ENCODE data around the gene LARGE2.

The LARGE2 gene

DNA sequence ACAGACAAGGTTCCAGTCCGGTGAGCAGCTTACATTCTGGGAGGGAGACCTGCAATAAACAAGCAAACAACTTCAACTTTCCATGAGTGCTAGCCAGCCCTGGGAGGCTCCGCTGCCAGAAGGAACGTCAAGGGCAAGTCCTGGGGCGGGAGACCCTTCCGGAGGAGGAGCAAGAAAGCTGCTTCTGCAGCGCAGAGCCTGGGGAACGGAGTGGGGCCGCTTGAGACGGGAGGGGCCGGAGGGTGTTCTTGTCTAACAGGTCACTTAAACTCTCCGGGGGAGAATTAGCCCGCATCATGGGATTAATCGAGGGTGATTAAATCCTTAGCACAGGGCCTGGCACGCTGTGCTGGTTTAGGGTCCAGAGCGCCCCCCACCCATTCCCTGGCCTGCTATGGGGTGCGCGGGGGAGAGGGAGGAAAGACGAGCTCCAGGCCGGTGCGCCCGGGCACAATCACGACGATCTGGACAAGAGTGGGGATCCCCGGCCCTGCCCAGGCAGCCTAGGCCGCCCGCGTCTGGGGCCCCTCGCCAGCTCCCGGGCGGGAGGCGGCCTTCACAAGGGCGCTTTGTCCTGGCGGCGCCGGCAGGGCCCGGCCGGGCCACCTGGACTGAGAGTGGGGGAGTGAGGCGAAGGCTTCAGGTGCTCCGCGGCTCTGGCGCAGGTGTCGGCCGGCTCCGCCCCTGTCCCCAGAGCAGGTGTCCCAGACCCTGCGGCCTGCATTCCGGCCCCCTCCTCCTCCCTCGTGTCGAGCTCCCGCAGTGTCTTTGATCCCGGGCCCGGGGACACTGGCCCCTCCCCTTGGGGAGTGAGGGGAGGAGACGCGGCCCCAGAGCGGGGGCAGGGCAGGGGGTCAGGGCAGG, 663 bp upstream of the LARGE2 start:
- Histone ChIP-seq H3K27ac (no peak overlapping the region), H3K4me1 (peaks cover 10 to 40% (median 19%) of the 10 kb centered on the region in 4 donors), H3K4me3 (peak overlapping the region in 1 of 2 donors; percentile 37), H3K9me3 (no peaks in the 10 kb centered on the region), H3K36me3 (no peaks in the 10 kb centered on the region), H3K27me3 (peaks cover 11 to 45% of the 10 kb centered on the region in 2 donors)
- TF ChIP-seq, protein P1, sequence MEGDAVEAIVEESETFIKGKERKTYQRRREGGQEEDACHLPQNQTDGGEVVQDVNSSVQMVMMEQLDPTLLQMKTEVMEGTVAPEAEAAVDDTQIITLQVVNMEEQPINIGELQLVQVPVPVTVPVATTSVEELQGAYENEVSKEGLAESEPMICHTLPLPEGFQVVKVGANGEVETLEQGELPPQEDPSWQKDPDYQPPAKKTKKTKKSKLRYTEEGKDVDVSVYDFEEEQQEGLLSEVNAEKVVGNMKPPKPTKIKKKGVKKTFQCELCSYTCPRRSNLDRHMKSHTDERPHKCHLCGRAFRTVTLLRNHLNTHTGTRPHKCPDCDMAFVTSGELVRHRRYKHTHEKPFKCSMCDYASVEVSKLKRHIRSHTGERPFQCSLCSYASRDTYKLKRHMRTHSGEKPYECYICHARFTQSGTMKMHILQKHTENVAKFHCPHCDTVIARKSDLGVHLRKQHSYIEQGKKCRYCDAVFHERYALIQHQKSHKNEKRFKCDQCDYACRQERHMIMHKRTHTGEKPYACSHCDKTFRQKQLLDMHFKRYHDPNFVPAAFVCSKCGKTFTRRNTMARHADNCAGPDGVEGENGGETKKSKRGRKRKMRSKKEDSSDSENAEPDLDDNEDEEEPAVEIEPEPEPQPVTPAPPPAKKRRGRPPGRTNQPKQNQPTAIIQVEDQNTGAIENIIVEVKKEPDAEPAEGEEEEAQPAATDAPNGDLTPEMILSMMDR (IDR thresholded peaks at IDR 0.05), result no peak
- peak in 1 of 2 donors; percentile 65 for DNase-seq
- intact Hi-C loops (cut with DNase I; ENCODE audit: low total_unique reads), result no loop called here

DNA sequence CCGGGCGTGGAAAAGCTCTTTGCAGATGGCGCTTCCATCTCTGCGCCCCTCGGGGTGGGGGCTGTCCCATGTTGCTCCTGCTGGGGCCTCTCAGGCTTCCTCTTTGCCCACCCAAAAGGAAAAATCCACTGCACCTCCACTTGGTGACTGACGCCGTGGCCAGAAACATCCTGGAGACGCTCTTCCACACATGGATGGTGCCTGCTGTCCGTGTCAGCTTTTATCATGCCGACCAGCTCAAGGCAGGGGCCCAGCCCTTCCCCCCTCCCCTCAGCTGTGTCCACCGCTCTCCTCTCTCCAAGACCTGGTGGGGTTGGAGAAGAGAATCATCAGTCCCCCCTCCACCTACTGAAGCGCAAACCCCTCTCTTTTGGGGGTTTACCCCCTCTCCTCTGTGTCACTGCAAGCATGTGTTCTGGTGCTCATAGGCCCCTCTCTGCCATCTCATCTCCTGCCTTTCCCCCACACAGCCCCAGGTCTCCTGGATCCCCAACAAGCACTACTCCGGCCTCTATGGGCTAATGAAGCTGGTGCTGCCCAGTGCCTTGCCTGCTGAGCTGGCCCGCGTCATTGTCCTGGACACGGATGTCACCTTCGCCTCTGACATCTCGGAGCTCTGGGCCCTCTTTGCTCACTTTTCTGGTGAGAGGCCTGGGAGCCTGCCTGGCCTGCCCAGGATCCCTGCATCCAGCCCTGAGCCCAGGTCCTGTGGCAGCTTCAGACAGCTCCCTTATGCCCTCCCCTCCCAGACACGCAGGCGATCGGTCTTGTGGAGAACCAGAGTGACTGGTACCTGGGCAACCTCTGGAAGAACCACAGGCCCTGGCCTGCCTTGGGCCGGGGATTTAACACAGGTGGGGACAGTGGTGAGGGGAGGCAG, 1.8 kb downstream of the LARGE2 start:
- TF ChIP-seq, protein P1 (IDR thresholded peaks at IDR 0.05), result no peak
- intact Hi-C loops (cut with DNase I; ENCODE audit: low total_unique reads), result no loop called here

DNA sequence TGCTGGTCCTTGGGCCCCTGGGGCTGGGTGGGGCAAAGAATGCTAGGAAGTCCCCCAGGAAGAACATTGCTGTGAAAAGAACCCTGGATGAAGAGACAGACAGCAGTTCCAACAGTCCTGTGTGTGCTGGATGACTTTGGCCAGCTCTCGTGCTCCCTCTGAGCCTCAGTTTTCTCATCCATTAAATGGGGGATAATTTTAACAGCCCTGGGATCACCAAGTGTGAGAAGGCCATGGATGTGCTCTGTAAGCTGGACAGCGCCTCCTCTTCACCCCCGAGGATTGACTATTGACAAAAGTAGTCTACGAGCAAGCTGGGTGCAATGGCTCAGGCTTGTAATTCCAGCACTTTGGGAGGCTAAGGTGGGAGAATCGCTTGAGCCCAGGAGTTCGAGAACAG, 2.5 kb downstream of the LARGE2 start:
- intact Hi-C loops (cut with DNase I; ENCODE audit: low total_unique reads), result no loop called here
- no peak overlapping the region for H3K4me3 ChIP-seq
- peak in 1 of 2 donors; percentile 33 for DNase-seq
- H3K36me3 ChIP-seq, result peaks cover 0 to 8% (median 0%) of the 10 kb centered on the region in 3 donors
- peaks cover 11 to 54% of the 10 kb centered on the region in 2 donors for H3K27me3 ChIP-seq
- H3K9me3 ChIP-seq, result no peaks in the 10 kb centered on the region
- peaks cover 10 to 22% (median 14%) of the 10 kb centered on the region in 4 donors for H3K4me1 ChIP-seq
- H3K27ac ChIP-seq, result no peak overlapping the region
- TF ChIP-seq, protein P1 (IDR thresholded peaks at IDR 0.05), result no peak

More for the DNA sequence above, 1.8 kb downstream of the LARGE2 start:
- H3K9me3 ChIP-seq, result no peaks in the 10 kb centered on the region
- no peak overlapping the region for H3K27ac ChIP-seq
- peak in 1 of 2 donors; percentile 62 for DNase-seq
- H3K36me3 ChIP-seq, result peaks cover 0 to 8% (median 0%) of the 10 kb centered on the region in 3 donors
- H3K27me3 ChIP-seq, result peaks cover 11 to 54% of the 10 kb centered on the region in 2 donors
- no peak overlapping the region for H3K4me3 ChIP-seq
- H3K4me1 ChIP-seq, result peaks cover 10 to 22% (median 14%) of the 10 kb centered on the region in 4 donors

DNA sequence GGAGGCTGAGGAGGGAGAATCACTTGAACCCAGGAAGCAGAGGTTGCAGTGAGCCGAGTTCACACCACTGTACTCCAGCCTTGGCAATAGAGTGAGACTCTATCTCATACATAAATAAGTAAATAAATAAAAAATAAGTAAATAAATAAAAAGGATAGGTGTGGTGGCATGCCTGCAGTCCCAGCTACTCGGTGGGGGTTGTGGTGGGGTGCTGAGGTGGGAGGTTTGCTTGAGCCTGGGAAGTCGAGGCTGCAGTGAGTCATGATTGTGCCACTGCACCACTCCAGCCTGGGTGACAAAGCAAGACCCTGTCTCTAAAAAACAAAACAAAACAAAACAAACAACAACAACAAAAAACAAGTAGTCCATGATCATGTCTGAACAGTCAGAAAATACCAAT, 3.1 kb downstream of the LARGE2 start:
- intact Hi-C loops (cut with DNase I; ENCODE audit: low total_unique reads), result no loop called here
- H3K9me3 ChIP-seq, result no peaks in the 10 kb centered on the region
- no peak for DNase-seq

DNA sequence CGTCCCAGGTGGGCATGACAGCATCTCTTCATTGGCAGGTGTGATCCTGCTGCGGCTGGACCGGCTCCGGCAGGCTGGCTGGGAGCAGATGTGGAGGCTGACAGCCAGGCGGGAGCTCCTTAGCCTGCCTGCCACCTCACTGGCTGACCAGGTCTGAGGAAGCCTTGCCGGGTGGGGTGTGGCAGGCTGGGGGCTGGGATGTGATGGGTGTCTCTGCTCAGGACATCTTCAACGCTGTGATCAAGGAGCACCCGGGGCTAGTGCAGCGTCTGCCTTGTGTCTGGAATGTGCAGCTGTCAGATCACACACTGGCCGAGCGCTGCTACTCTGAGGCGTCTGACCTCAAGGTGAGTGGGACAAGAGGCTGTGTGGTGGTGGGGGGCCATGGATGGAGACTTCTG, 3.5 kb downstream of the LARGE2 start:
- Histone ChIP-seq H3K27me3 (peaks cover 11 to 54% of the 10 kb centered on the region in 2 donors), H3K27ac (no peak overlapping the region), H3K36me3 (peaks cover 0 to 14% (median 0%) of the 10 kb centered on the region in 3 donors), H3K4me3 (no peak overlapping the region), H3K9me3 (no peaks in the 10 kb centered on the region), H3K4me1 (peaks cover 10 to 25% (median 14%) of the 10 kb centered on the region in 4 donors)
- peak in 1 of 2 donors; percentile 63 for DNase-seq
- intact Hi-C loops (cut with DNase I; ENCODE audit: low total_unique reads), result no loop called here
- TF ChIP-seq, protein P1 (IDR thresholded peaks at IDR 0.05), result no peak

More for the DNA sequence above, 3.1 kb downstream of the LARGE2 start:
- peaks cover 10 to 24% (median 14%) of the 10 kb centered on the region in 4 donors for H3K4me1 ChIP-seq
- no peak overlapping the region for H3K27ac ChIP-seq
- peaks cover 0 to 13% (median 0%) of the 10 kb centered on the region in 3 donors for H3K36me3 ChIP-seq
- TF ChIP-seq, protein P1 (IDR thresholded peaks at IDR 0.05), result no peak
- no peak overlapping the region for H3K4me3 ChIP-seq
- peaks cover 11 to 54% of the 10 kb centered on the region in 2 donors for H3K27me3 ChIP-seq
